ENCODE data around the gene ZCCHC12. TPM values are rescaled to one million over a fixed set of nuclear protein-coding genes. Genes with fewer than 3 reads are reported as not detected.
A peak's percentile ranks its signal among the peaks of the same experiment; 100 is the strongest.

The ZCCHC12 gene
- total RNA-seq, 1 donor from 2014 or later: not detected

DNA sequence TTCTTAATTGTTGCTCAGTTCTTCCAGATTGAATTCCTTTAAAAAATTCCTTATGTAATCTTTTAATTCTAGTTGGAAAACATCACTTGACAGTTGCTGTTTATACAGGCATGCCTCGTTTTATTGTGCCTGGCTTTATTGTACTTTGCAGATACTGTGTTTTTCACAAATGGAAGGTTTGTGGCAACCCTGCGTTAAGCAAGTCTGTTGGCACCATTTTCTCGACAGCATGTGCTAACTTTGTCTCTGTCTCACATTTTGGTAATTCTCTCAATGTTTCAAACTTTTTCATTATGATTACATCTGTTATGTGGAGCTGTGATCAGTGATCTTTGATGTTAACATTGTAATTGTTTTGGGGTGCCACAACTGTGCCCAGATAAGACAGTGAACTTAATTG lies 33.4 kb downstream of the ZCCHC12 start:
- Mint-ChIP-seq H3K4me1 (no peaks in the 10 kb centered on the region), H3K27me3 (ENCODE audit: insufficient read depth, low read depth) (peaks cover 5% of the 10 kb centered on the region), H3K9me3 (no peaks in the 10 kb centered on the region), H3K27ac (no peak overlapping the region), H3K36me3 (no peaks in the 10 kb centered on the region), H3K4me3 (no peak overlapping the region)
- Histone ChIP-seq H3K79me2 (ENCODE audit: low read depth) (no peaks in the 10 kb centered on the region), H3K36me3 (no peaks in the 10 kb centered on the region), H3K27me3 (no peaks in the 10 kb centered on the region), H3K4me3 (no peak overlapping the region), H3K4me1 (no peaks in the 10 kb centered on the region), H3K4me2 (no peak overlapping the region), H3K27ac (no peak overlapping the region), H3K9ac (no peak overlapping the region), H4K20me1 (ENCODE audit: low read depth) (no peaks in the 10 kb centered on the region), H3K9me3 (ENCODE audit: low read depth) (no peaks in the 10 kb centered on the region), H3F3A (ENCODE audit: low read depth) (no peaks in the 10 kb centered on the region), H2AFZ (replicated peaks) (no peak overlapping the region)
- TF ChIP-seq EZH2phosphoT487 (IDR thresholded peaks at IDR 0.05): no peak
- TF ChIP-seq, protein P1, sequence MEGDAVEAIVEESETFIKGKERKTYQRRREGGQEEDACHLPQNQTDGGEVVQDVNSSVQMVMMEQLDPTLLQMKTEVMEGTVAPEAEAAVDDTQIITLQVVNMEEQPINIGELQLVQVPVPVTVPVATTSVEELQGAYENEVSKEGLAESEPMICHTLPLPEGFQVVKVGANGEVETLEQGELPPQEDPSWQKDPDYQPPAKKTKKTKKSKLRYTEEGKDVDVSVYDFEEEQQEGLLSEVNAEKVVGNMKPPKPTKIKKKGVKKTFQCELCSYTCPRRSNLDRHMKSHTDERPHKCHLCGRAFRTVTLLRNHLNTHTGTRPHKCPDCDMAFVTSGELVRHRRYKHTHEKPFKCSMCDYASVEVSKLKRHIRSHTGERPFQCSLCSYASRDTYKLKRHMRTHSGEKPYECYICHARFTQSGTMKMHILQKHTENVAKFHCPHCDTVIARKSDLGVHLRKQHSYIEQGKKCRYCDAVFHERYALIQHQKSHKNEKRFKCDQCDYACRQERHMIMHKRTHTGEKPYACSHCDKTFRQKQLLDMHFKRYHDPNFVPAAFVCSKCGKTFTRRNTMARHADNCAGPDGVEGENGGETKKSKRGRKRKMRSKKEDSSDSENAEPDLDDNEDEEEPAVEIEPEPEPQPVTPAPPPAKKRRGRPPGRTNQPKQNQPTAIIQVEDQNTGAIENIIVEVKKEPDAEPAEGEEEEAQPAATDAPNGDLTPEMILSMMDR (IDR thresholded peaks at IDR 0.05): no peak
- no peak for TF ChIP-seq EZH2 (IDR thresholded peaks at IDR 0.05)
- DNase-seq (ENCODE audit: low spot score): no peak

DNA sequence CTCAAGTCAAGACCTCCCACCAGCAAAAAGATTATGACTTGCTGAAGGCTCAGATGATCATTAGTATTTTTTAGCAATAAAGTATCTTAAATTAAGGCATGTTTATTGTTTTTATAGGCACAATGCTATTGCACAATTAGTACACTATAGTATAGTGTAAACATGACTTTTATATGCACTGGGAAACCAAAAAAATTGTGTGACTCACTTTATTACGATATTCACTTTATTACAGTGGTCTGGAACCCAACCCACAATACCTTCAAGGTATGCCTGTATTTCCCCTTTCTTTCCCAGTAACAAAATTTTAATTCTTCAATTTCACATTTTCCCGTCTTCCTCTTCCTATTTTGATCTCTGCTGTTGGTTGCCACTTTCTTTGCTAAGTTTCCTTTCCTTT lies 37.7 kb downstream of the ZCCHC12 start:
- Histone ChIP-seq H3K4me2 (no peak overlapping the region), H4K20me1 (ENCODE audit: low read depth) (no peaks in the 10 kb centered on the region), H3K4me3 (no peak overlapping the region), H3K36me3 (no peaks in the 10 kb centered on the region), H3K27me3 (no peaks in the 10 kb centered on the region), H3K79me2 (ENCODE audit: low read depth) (no peaks in the 10 kb centered on the region), H3F3A (ENCODE audit: low read depth) (no peaks in the 10 kb centered on the region), H3K9me3 (ENCODE audit: low read depth) (no peaks in the 10 kb centered on the region), H3K4me1 (no peaks in the 10 kb centered on the region), H2AFZ (replicated peaks) (no peak overlapping the region), H3K27ac (no peak overlapping the region), H3K9ac (no peak overlapping the region)
- Mint-ChIP-seq H3K4me1 (peaks cover 4% of the 10 kb centered on the region), H3K27ac (no peak overlapping the region), H3K9me3 (no peaks in the 10 kb centered on the region), H3K36me3 (no peaks in the 10 kb centered on the region), H3K4me3 (no peak overlapping the region), H3K27me3 (ENCODE audit: insufficient read depth, low read depth) (peaks cover 8% of the 10 kb centered on the region)
- TF ChIP-seq EZH2 (IDR thresholded peaks at IDR 0.05): no peak
- TF ChIP-seq, protein P1 (IDR thresholded peaks at IDR 0.05): no peak
- DNase-seq (ENCODE audit: low spot score): no peak

DNA sequence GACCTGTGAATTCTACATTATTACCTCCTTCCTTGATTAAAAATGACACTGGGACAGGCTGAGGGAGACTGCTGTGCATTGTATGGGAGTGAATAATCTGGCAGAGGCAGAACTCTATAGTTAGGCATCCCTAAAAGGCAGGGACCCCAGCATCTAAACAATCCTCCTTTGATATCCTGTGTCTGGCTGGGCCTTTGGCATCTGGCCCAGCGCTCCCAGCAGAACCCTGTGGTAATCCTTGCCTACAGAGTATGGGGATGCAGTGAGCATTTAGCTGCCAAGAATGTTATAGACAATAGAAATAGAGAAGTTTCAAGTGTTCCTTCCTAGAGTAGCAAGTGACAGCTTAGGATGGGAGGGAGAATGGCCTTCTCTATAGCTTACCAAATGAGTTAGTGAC lies 38.5 kb downstream of the ZCCHC12 start:
- Mint-ChIP-seq H3K27me3 (ENCODE audit: insufficient read depth, low read depth) (peaks cover 8% of the 10 kb centered on the region), H3K9me3 (no peaks in the 10 kb centered on the region), H3K36me3 (no peaks in the 10 kb centered on the region), H3K4me1 (peaks cover 4% of the 10 kb centered on the region), H3K4me3 (no peak overlapping the region), H3K27ac (no peak overlapping the region)
- Histone ChIP-seq H3K36me3 (no peaks in the 10 kb centered on the region), H3K4me1 (no peaks in the 10 kb centered on the region), H3K4me2 (no peak overlapping the region), H3K27ac (no peak overlapping the region), H3K79me2 (ENCODE audit: low read depth) (no peaks in the 10 kb centered on the region), H3K27me3 (no peaks in the 10 kb centered on the region), H2AFZ (replicated peaks) (no peak overlapping the region), H3K9me3 (ENCODE audit: low read depth) (no peaks in the 10 kb centered on the region), H3K4me3 (no peak overlapping the region), H3F3A (ENCODE audit: low read depth) (no peaks in the 10 kb centered on the region), H3K9ac (no peak overlapping the region), H4K20me1 (ENCODE audit: low read depth) (no peaks in the 10 kb centered on the region)
- TF ChIP-seq EZH2 (IDR thresholded peaks at IDR 0.05) (no peak), EZH2phosphoT487 (IDR thresholded peaks at IDR 0.05) (no peak)
- TF ChIP-seq, protein P1 (IDR thresholded peaks at IDR 0.05): no peak
- DNase-seq (ENCODE audit: low spot score): peak; percentile 5

Measured in neural progenitor cell (in vitro differentiated cells).